HuH-7 (cell line): ENCODE results near the gene PRRT1B.

Source experiments
- DNase-seq: peaks from one replicate; pipeline ENCODE4 v3.0.0; 2011; ENCODE audit warnings: low spot score

PRRT1B gene

GRCh38 chr9:131580358-131580757, 35.0 kb downstream of the PRRT1B start:
- DNase-seq = no peak

DNA sequence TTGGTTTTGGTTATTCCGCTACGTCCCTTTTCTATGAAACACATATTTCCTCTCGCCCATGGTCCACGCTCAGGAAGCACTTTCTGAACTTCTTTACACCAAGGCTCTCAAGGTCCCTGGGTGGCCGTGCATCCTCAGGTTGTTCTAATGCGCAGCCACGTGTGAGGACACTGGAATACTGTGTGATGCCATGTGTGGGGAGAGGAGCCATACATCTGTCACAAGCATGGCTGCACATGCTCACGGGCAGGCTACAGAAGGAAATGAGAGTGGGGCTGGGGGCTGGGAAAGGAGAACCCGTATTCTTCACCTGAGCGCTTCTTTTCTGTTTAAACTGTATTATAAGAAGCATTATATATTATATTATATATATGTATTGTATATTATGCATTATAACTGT, 36.7 kb downstream of the PRRT1B start:
- DNase-seq = no peak

- DNase-seq = no peak
Measured at GRCh38 chr9:131582466-131583336, 37.4 kb downstream of the PRRT1B start.

- no peak for DNase-seq
Measured at GRCh38 chr9:131583337-131583645, 38.0 kb downstream of the PRRT1B start.

GRCh38 chr9:131583836-131584555, 38.7 kb downstream of the PRRT1B start:
- DNase-seq = no peak

DNA sequence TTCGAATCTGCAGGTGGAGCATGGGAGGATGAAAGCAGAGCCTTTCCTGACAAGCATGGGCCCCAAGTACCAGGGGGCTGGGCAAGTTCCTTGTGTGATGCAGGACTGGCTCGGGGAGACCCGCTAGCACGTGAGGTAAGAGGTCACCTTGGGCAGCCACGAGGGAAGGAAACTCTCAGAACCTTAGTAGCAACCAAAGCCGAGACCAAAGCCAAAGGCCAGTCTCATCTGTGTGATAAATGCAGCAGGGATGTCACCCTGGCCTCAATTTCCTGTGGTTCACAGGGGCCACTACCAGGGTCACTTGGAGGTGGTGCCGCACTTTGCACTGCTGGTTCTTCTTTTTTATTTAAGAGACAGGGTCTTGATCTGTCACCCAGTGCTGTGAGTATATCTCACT, 39.5 kb downstream of the PRRT1B start:
- no peak for DNase-seq

GRCh38 chr9:131585375-131585774, 40.1 kb downstream of the PRRT1B start:
- DNase-seq = no peak

GRCh38 chr9:131587331-131587730, 42.0 kb downstream of the PRRT1B start:
- DNase-seq = no peak

DNA sequence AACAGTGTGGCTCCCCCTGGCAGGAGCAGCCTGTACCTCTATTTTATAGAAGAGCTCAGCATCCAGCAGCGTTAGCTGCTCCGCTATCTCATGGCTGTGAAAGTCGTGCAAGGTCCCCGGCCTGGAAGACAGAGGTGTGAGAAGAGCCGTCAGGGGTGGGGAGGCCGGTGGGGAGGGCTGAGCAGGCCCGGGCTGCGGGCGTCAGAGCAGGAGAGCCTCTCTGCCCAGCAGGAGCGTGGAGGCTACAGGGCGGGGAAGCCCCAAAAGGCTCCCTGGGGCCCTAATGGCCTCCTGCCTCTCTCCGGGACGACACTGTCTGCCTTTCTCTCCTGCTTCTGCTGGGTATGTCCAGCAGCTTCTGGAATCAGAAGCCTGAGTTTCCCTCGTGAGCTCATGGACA, 42.6 kb downstream of the PRRT1B start:
- no peak for DNase-seq

- no peak for DNase-seq
Measured at GRCh38 chr9:131588396-131588795, 43.1 kb downstream of the PRRT1B start.

- DNase-seq = no peak
Measured at GRCh38 chr9:131589124-131589711, 43.9 kb downstream of the PRRT1B start.

DNA sequence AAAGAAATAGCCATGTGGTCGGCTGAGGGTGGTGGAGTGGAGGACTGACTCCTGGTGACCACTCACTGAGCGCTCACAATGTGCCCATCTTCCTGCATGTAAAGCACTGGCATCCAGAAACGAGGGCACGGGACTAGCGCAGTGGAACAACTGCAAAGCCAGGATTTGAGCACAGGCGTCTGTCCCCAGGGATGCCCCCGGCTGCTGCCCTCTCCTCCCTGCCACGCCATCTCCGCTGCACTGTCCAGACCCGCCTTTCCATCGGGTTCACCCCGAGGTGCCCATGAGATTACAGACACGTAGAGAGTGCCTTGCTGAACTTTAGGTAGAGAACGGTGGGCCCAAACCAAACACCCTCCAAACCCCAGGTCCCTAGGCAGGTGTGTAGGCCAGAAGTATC, 44.7 kb downstream of the PRRT1B start:
- no peak for DNase-seq

DNA sequence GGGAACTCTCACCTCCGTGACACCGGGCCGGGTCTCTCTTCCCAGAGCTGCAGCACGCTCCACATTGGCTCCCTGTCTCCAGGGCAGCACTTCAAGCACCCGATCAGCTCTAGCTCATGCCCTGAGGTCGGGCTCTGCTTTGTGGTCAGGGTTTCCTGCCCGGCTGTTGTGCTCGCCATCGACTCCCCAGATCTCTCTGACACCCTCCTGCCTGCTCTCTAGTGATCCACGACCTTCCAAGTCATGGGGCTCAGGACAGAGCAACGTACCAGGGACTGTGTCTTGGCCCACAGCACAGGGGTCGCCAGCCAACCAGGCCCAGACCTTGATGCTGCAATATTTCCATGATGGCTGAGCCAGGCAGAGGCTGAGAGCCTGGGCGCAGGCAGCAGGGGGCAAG, 45.1 kb downstream of the PRRT1B start:
- DNase-seq = no peak

DNA sequence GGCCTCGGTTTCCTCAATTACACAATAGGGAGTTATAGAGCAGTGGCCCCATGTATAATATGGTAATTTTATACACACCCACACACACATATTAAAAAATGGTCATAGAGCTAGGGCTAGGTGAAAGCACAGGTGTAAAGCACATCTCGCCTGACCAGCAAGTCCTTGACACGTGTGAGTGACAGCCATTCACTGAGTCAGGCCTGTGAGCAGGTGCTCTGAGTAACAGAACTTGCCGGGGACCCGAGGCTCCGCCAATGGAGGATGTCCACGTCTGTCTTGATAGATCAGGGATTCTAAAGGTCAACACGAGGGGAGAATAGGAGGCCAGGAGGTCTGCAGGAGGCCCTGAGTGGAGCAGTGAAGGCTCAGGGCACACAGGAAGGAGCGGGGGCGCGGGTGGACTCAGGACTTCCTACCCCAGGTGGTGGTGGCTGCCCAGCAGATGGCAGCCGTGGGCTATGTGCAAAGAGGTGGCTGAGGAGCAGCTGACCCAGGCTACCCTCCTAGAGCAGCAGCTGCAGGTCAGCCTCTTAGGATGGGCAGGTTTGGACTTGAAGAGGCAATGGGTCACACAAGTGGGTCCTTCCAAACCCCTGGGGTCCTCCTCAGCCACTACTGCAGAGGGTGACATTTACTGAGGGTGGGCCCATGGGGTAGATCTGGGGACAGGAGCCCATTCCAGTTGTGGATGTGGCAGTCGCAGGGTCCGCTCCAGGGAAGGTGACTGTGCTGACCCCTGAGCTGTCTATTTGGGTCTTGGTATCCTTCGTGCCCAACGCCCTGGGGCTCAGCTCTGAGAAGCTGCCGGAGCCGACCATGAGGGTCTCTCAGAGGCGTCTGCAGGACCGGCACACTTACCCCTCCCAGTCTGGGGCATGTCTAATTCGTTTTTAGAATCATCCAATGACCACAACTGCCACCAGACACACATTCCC, 45.9 kb downstream of the PRRT1B start:
- peak; percentile 98 for DNase-seq

DNA sequence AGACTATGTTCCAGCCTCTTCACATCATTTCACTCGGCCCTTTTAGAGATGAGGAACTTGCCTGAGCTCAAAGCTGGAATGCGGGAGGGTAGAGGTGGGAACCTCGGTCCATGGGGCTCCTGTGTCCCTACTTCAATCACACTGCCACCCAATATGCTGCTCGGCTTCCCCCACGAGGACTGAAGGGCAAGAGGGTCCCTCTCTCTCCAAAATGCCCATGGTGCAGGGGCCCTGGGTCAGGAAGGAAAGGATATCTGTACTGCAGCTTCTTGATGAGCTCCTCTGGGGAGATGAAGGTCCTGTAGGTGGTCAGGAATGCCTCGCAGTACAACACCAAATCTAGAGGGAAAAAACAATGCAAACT, 46.5 kb downstream of the PRRT1B start:
- no peak for DNase-seq

- no peak for DNase-seq
Measured at GRCh38 chr9:131593091-131593820, 47.9 kb downstream of the PRRT1B start.

DNA sequence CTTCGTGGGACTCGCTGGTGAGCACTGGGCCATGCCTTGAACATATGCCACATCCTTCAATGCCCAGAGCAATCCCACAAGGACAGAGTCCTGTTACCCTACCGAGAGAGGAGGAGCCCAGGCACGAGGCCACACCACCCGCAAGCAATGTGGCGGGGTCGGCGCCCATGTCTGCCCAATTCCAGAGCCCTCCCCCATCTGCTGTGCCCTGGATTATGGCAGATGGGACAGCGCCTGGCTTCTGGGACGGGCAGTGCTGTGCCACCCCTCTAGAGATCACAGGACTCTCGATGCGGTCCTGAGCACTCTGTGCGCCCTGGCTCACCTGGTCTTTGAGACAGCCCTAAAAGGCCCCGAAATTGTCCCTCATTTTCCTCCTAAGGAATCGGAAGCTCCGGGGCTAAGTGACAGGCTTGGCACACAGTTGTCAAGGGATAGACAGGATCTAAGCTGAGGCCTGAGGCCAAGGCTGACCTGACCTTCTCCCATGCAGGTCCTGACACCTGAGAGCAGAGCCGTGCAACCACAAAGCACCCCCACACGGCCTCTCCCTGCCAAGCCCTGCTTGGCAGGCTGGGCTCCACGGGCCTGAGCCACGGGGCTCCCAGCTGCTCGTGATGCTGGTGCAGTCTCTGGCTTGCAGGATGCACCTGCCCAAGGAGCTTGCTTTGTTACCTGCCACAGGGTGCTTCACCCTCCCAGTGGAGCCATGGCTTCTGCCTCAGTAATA, 48.8 kb downstream of the PRRT1B start:
- no peak for DNase-seq

GRCh38 chr9:131594906-131595665, 49.8 kb downstream of the PRRT1B start:
- DNase-seq = no peak

GRCh38 chr9:131595696-131596429, 50.5 kb downstream of the PRRT1B start:
- DNase-seq = no peak

GRCh38 chr9:131596430-131596743, 51.1 kb downstream of the PRRT1B start:
- DNase-seq = no peak
